Measurements from ENCODE around the gene RAB10.

- TF ChIP-seq, protein P1, sequence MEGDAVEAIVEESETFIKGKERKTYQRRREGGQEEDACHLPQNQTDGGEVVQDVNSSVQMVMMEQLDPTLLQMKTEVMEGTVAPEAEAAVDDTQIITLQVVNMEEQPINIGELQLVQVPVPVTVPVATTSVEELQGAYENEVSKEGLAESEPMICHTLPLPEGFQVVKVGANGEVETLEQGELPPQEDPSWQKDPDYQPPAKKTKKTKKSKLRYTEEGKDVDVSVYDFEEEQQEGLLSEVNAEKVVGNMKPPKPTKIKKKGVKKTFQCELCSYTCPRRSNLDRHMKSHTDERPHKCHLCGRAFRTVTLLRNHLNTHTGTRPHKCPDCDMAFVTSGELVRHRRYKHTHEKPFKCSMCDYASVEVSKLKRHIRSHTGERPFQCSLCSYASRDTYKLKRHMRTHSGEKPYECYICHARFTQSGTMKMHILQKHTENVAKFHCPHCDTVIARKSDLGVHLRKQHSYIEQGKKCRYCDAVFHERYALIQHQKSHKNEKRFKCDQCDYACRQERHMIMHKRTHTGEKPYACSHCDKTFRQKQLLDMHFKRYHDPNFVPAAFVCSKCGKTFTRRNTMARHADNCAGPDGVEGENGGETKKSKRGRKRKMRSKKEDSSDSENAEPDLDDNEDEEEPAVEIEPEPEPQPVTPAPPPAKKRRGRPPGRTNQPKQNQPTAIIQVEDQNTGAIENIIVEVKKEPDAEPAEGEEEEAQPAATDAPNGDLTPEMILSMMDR (IDR thresholded peaks at IDR 0.05; ENCODE audit: poor library complexity, severe bottlenecking) = no peak
- no peak for TF ChIP-seq MXI1 (conservative IDR thresholded peaks at IDR 0.05; ENCODE audit: poor library complexity, severe bottlenecking)
- TF ChIP-seq EZH2 (IDR thresholded peaks at IDR 0.05; ENCODE audit: borderline replicate concordance, insufficient read depth, low read length, poor library complexity, severe bottlenecking) = no peak
Measured at GRCh38 chr2:26013668-26014067, 20.2 kb upstream of the RAB10 start.
